ENCODE results near the gene PIEZO2.
"Not testable (repeated sequence)": the region's sequence is repeated elsewhere in the genome, so short reads cannot be mapped to it uniquely, and the experiment has no call there.

The PIEZO2 gene

GRCh38 chr18:11149441-11150270, at the start of gene PIEZO2:
TSS of gene PIEZO2 (minus strand) at chr18:11149569. CDS start at chr18:11148588, 981 bp downstream.
- DNase-seq = peak; percentile 43

GRCh38 chr18:11183637-11184036, 34.3 kb upstream of the PIEZO2 start:
- DNase-seq = no peak

GRCh38 chr18:11181629-11182028, 32.3 kb upstream of the PIEZO2 start:
- DNase-seq = not testable (repeated sequence)

GRCh38 chr18:11179959-11180519, 30.7 kb upstream of the PIEZO2 start:
- no peak for DNase-seq

GRCh38 chr18:11178951-11179549, 29.7 kb upstream of the PIEZO2 start:
- DNase-seq = no peak

- no peak for DNase-seq
Observed at GRCh38 chr18:11177382-11177781, 28.0 kb upstream of the PIEZO2 start.

- DNase-seq = no peak
Observed at GRCh38 chr18:11176481-11176881, 27.1 kb upstream of the PIEZO2 start.

GRCh38 chr18:11175266-11175979, 26.1 kb upstream of the PIEZO2 start:
- DNase-seq = no peak

- DNase-seq = not testable (repeated sequence)
Observed at GRCh38 chr18:11174179-11174578, 24.8 kb upstream of the PIEZO2 start.

GRCh38 chr18:11167778-11168177, 18.4 kb upstream of the PIEZO2 start:
- DNase-seq = no peak

- DNase-seq = no peak
Observed at GRCh38 chr18:11165952-11166351, 16.6 kb upstream of the PIEZO2 start.

- DNase-seq = no peak
Observed at GRCh38 chr18:11165138-11165537, 15.8 kb upstream of the PIEZO2 start.

GRCh38 chr18:11163665-11164064, 14.3 kb upstream of the PIEZO2 start:
- DNase-seq = no peak

- no peak for DNase-seq
Observed at GRCh38 chr18:11162889-11163288, 13.5 kb upstream of the PIEZO2 start.

- DNase-seq = no peak
Observed at GRCh38 chr18:11162462-11162861, 13.1 kb upstream of the PIEZO2 start.

- no peak for DNase-seq
Observed at GRCh38 chr18:11160313-11160712, 10.9 kb upstream of the PIEZO2 start.

GRCh38 chr18:11159844-11160243, 10.5 kb upstream of the PIEZO2 start:
- no peak for DNase-seq

GRCh38 chr18:11156978-11157377, 7.6 kb upstream of the PIEZO2 start:
- DNase-seq = no peak

GRCh38 chr18:11155034-11155759, 5.8 kb upstream of the PIEZO2 start:
- no peak for DNase-seq

GRCh38 chr18:11154368-11154989, 5.1 kb upstream of the PIEZO2 start:
- DNase-seq = no peak

- DNase-seq = no peak
Observed at GRCh38 chr18:11153097-11153496, 3.7 kb upstream of the PIEZO2 start.

GRCh38 chr18:11150271-11150615, 874 bp upstream of the PIEZO2 start:
- DNase-seq = no peak

Data from NCI-H510A (cell line).